OCI-LY3 (cell line): ENCODE data around the gene ARHGAP24.

Experiments used
- CTCF ChIP-seq: fragments of 200-600, 300-600 bp; sonication (generic); IDR thresholded peaks from 2 replicates; pipeline ENCODE4 v1.5.1; 2014; ENCODE audit warnings: antibody characterized with exemption, low read length, low read depth
- EZH2phosphoT487 ChIP-seq: fragments of 200-600 bp; shearing (Covaris generic); IDR thresholded peaks from 2 replicates; pipeline ENCODE4 v1.6.1; 2018; ENCODE audit warnings: antibody characterized with exemption, mixed run types, low read depth

- TF ChIP-seq CTCF: no peak
- no peak for TF ChIP-seq EZH2phosphoT487
Observed at GRCh38 chr4:85745939-85746338, 271.0 kb downstream of the ARHGAP24 start.
